H9 (cell line): ENCODE measurements around the gene IQGAP3. TPM values are rescaled to one million over a fixed set of nuclear protein-coding genes. Genes with fewer than 3 reads are reported as not detected.

Source experiments
- DNase-seq: peaks from one replicate; pipeline ENCODE4 v3.0.0-alpha.2; 2017
- H2AFZ ChIP-seq: one replicate; pipeline ENCODE4 v1.6.1; 2013; ENCODE audit warnings: mild to moderate bottlenecking, low read length, control low read depth, moderate library complexity
- H2AK5ac ChIP-seq: 2 replicates; pipeline ENCODE4 v1.6.1; 2013; ENCODE audit warnings: low read length, control low read depth, mixed read lengths; ENCODE audit not compliant: insufficient read length
- H2BK120ac ChIP-seq: one replicate; pipeline ENCODE4 v1.6.1; 2013; ENCODE audit warnings: low read depth, mild to moderate bottlenecking, low read length, control low read depth, inconsistent platforms; ENCODE audit not compliant: poor library complexity, severe bottlenecking
- H2BK12ac ChIP-seq: 2 replicates; pipeline ENCODE4 v1.6.1; 2013; ENCODE audit warnings: low read length, control low read depth, mixed read lengths, low read depth; ENCODE audit not compliant: insufficient read length
- H2BK15ac ChIP-seq: 2 replicates; pipeline ENCODE4 v1.6.1; 2013; ENCODE audit warnings: low read depth, low read length, control low read depth
- H2BK20ac ChIP-seq: one replicate; pipeline ENCODE4 v1.6.1; 2013; ENCODE audit warnings: low read depth, mild to moderate bottlenecking, low read length, control low read depth, inconsistent platforms; ENCODE audit not compliant: poor library complexity, severe bottlenecking
- H2BK5ac ChIP-seq: 2 replicates; pipeline ENCODE4 v1.6.1; 2013; ENCODE audit warnings: low read length, control low read depth, mixed read lengths; ENCODE audit not compliant: insufficient read length
- H3K14ac ChIP-seq: 2 replicates; pipeline ENCODE4 v1.6.1; 2013; ENCODE audit warnings: low read length, control low read depth; ENCODE audit not compliant: insufficient read depth
- H3K18ac ChIP-seq: 2 replicates; pipeline ENCODE4 v1.6.1; 2013; ENCODE audit warnings: low read depth, mild to moderate bottlenecking, mixed read lengths, low read length, control low read depth; ENCODE audit not compliant: insufficient read length
- H3K23ac ChIP-seq: 2 replicates; pipeline ENCODE4 v1.6.1; 2013; ENCODE audit warnings: low read length, control low read depth, mixed read lengths, low read depth; ENCODE audit not compliant: insufficient read length
- H3K23me2 ChIP-seq: 2 replicates; pipeline ENCODE4 v1.6.1; 2013; ENCODE audit warnings: low read depth, mild to moderate bottlenecking, mixed read lengths, low read length, control low read depth; ENCODE audit not compliant: insufficient read length, poor library complexity, severe bottlenecking
- H3K27ac ChIP-seq: 2 replicates; pipeline ENCODE4 v1.5.1; 2013; ENCODE audit warnings: low read length, control low read depth, mixed read lengths, low read depth; ENCODE audit not compliant: insufficient read length
- H3K27me3 ChIP-seq: 2 replicates; pipeline ENCODE4 v1.6.1; 2013; ENCODE audit warnings: low read length, control low read depth, inconsistent platforms; ENCODE audit not compliant: insufficient read depth
- H3K4ac ChIP-seq: 2 replicates; pipeline ENCODE4 v1.6.1; 2013; ENCODE audit warnings: low read depth, mild to moderate bottlenecking, control low read depth, inconsistent platforms, low read length, moderate library complexity
- H3K4me1 ChIP-seq: 2 replicates; pipeline ENCODE4 v1.6.1; 2013; ENCODE audit warnings: low read length, control low read depth, inconsistent platforms; ENCODE audit not compliant: insufficient read depth
- H3K4me2 ChIP-seq: 2 replicates; pipeline ENCODE4 v1.6.1; 2013; ENCODE audit warnings: low read length, control low read depth, mixed read lengths; ENCODE audit not compliant: insufficient read length, insufficient read depth
- H3K56ac ChIP-seq: 2 replicates; pipeline ENCODE4 v1.6.1; 2013; ENCODE audit warnings: low read depth, mild to moderate bottlenecking, mixed read lengths, low read length, control low read depth; ENCODE audit not compliant: insufficient read length
- H3K79me1 ChIP-seq: 2 replicates; pipeline ENCODE4 v1.6.1; 2013; ENCODE audit warnings: low read depth, mild to moderate bottlenecking, moderate library complexity, low read length, control low read depth, inconsistent platforms; ENCODE audit not compliant: insufficient read depth, poor library complexity, severe bottlenecking
- H3K79me2 ChIP-seq: 2 replicates; pipeline ENCODE4 v1.6.1; 2013; ENCODE audit warnings: low read length, control low read depth, inconsistent platforms; ENCODE audit not compliant: insufficient read depth
- H3K9ac ChIP-seq: 2 replicates; pipeline ENCODE4 v1.6.1; 2013; ENCODE audit warnings: low read length, control low read depth, mixed read lengths; ENCODE audit not compliant: insufficient read length; ENCODE audit errors: extremely low read depth
- H3K9me3 ChIP-seq: one replicate; pipeline ENCODE4 v1.6.1; 2013; ENCODE audit warnings: low read depth, low read length, inconsistent platforms; ENCODE audit not compliant: control insufficient read depth
- H3T11ph ChIP-seq: one replicate; pipeline ENCODE4 v1.6.1; 2013; ENCODE audit warnings: mild to moderate bottlenecking, low read length, control low read depth, inconsistent platforms
- H4K20me1 ChIP-seq: one replicate; pipeline ENCODE4 v1.6.1; 2013; ENCODE audit not compliant: control insufficient read depth, insufficient read length, insufficient read depth
- H4K5ac ChIP-seq: 2 replicates; pipeline ENCODE4 v1.6.1; 2013; ENCODE audit warnings: low read depth, mild to moderate bottlenecking, mixed read lengths, low read length, control low read depth; ENCODE audit not compliant: insufficient read length
- H4K8ac ChIP-seq: replicated peaks from 2 replicates; pipeline ENCODE4 v1.6.1; 2013; ENCODE audit warnings: low read length, control low read depth, mixed read lengths, low read depth; ENCODE audit not compliant: insufficient read length
- H4K91ac ChIP-seq: 2 replicates; pipeline ENCODE4 v1.6.1; 2013; ENCODE audit warnings: low read depth, mild to moderate bottlenecking, moderate library complexity, mixed read lengths, low read length, control low read depth; ENCODE audit not compliant: insufficient read length
- H3K27ac Mint-ChIP-seq, 3 experiments: 2 replicates in 2 of 3; 3 replicates in 1 of 3; pipeline ENCODE4 v1.8.0; 2020 to 2021; ENCODE audit warnings: mixed read lengths in 3 of 3, mild to moderate bottlenecking in 1 of 3, moderate library complexity in 1 of 3
- H3K27me3 Mint-ChIP-seq: 2 replicates; pipeline ENCODE4 v1.8.0; 2021; ENCODE audit warnings: low read depth, mild to moderate bottlenecking, moderate library complexity, mixed read lengths
- H3K36me3 Mint-ChIP-seq, 3 experiments: 2 replicates in 2 of 3; 3 replicates in 1 of 3; pipeline ENCODE4 v1.8.0; 2020 to 2021; ENCODE audit warnings: low read depth in 3 of 3, mixed read lengths in 3 of 3; ENCODE audit not compliant: insufficient read depth in 1 of 3
- H3K4me1 Mint-ChIP-seq, 2 experiments: 2 replicates each; pipeline ENCODE4 v1.8.0; 2020; ENCODE audit warnings: mixed read lengths in 2 of 2
- H3K4me3 Mint-ChIP-seq, 2 experiments: 2 replicates in 1 of 2; 3 replicates in 1 of 2; pipeline ENCODE4 v1.8.0; 2020 to 2021; ENCODE audit warnings: mild to moderate bottlenecking in 2 of 2, mixed read lengths in 2 of 2, moderate library complexity in 1 of 2
- H3K9me3 Mint-ChIP-seq, 2 experiments: 2 replicates in 1 of 2; 3 replicates in 1 of 2; pipeline ENCODE4 v1.8.0; 2020; ENCODE audit warnings: mild to moderate bottlenecking in 2 of 2, mixed read lengths in 2 of 2, moderate library complexity in 1 of 2
- CTCF ChIP-seq: fragments of 200-600 bp; sonication (generic); conservative IDR thresholded peaks from 3 replicates; pipeline ENCODE4 v1.8.0; 2021; ENCODE audit warnings: antibody characterized with exemption, mild to moderate bottlenecking
- WGBS: extraction: QIAGEN DNeasy Blood & Tissue Kit; methylation state at CpG from one replicate; pipeline ENCODE4 v1.1.7; 2013; ENCODE audit warnings: missing lambda C conversion rate, low lambda C conversion rate, mixed read lengths; ENCODE audit not compliant: insufficient read length; ENCODE audit errors: extremely low coverage; 5-methylcytosine and 5-hydroxymethylcytosine counted together
- total RNA-seq: library from RNA; stranded (reverse); gene quantifications from 2 replicates; pipeline ENCODE4 v1.2.1, GENCODE V29; 2021

The IQGAP3 gene
- total RNA-seq, 1 experiment from 2014 or later = 24.5 TPM

DNA sequence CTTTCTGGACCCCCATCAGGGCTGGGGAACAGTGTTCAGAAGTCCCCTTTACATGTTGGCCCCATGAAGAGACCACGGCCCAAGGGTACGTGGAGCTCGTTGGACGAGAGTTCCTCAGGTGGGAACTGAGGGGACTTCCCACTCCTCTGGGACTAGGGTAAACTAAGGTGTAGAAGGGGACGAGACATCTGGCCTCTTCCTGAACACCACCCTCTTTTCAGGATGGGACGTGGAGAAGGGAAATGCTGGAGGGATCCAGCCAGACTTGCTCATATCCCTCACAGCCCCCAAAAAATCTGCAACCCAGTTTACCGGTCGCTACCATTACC is 21.3 kb upstream of the IQGAP3 start:
- Histone ChIP-seq H3K23ac (no peak overlapping the region), H3K4me2 (no peak overlapping the region), H2AK5ac (no peak overlapping the region), H3K4me1 (no peaks in the 10 kb centered on the region), H2BK20ac (no peak overlapping the region), H3K9ac (no peak overlapping the region), H3K14ac (no peak overlapping the region), H3K79me1 (no peaks in the 10 kb centered on the region), H4K5ac (no peak overlapping the region), H2BK5ac (no peak overlapping the region), H2BK120ac (no peak overlapping the region), H2AFZ (no peak overlapping the region), H4K20me1 (peaks cover 2% of the 10 kb centered on the region), H3T11ph (no peak overlapping the region), H4K91ac (no peak overlapping the region), H2BK12ac (no peak overlapping the region), H3K23me2 (peaks cover 3% of the 10 kb centered on the region), H3K79me2 (no peaks in the 10 kb centered on the region), H3K27ac (no peak overlapping the region), H3K27me3 (no peaks in the 10 kb centered on the region), H3K56ac (no peak overlapping the region), H2BK15ac (no peak overlapping the region), H4K8ac (no peak overlapping the region), H3K9me3 (no peaks in the 10 kb centered on the region), H3K4ac (no peak overlapping the region), H3K18ac (no peak overlapping the region)
- no peak for DNase-seq
- no peak for TF ChIP-seq CTCF
- WGBS = no CpG with 5 or more reads among the region's 8 CpGs
- H3K27ac Mint-ChIP-seq = no peak overlapping the region
- no peaks in the 10 kb centered on the region for H3K27me3 Mint-ChIP-seq
- peaks cover 29 to 63% (median 50%) of the 10 kb centered on the region in 3 experiments; a peak in 6 of 7 replicates for H3K36me3 Mint-ChIP-seq
- no peaks in the 10 kb centered on the region for H3K9me3 Mint-ChIP-seq
- H3K4me1 Mint-ChIP-seq = peaks cover 16 to 17% of the 10 kb centered on the region in 2 experiments
- H3K4me3 Mint-ChIP-seq = no peak overlapping the region
